H9 (cell line): ENCODE measurements around the gene DIP2A. TPM values are rescaled to one million over a fixed set of nuclear protein-coding genes. Genes with fewer than 3 reads are reported as not detected.
A peak's percentile ranks its signal among the peaks of the same experiment; 100 is the strongest.

ENCODE experiments used
- DNase-seq: peaks from one replicate; pipeline ENCODE4 v3.0.0-alpha.2; 2017
- H2AFZ ChIP-seq: one replicate; pipeline ENCODE4 v1.6.1; 2013; ENCODE audit warnings: mild to moderate bottlenecking, low read length, control low read depth, moderate library complexity
- H2AK5ac ChIP-seq: 2 replicates; pipeline ENCODE4 v1.6.1; 2013; ENCODE audit warnings: low read length, control low read depth, mixed read lengths; ENCODE audit not compliant: insufficient read length
- H2BK120ac ChIP-seq: one replicate; pipeline ENCODE4 v1.6.1; 2013; ENCODE audit warnings: low read depth, mild to moderate bottlenecking, low read length, control low read depth, inconsistent platforms; ENCODE audit not compliant: poor library complexity, severe bottlenecking
- H2BK12ac ChIP-seq: 2 replicates; pipeline ENCODE4 v1.6.1; 2013; ENCODE audit warnings: low read length, control low read depth, mixed read lengths, low read depth; ENCODE audit not compliant: insufficient read length
- H2BK15ac ChIP-seq: 2 replicates; pipeline ENCODE4 v1.6.1; 2013; ENCODE audit warnings: low read depth, low read length, control low read depth
- H2BK20ac ChIP-seq: one replicate; pipeline ENCODE4 v1.6.1; 2013; ENCODE audit warnings: low read depth, mild to moderate bottlenecking, low read length, control low read depth, inconsistent platforms; ENCODE audit not compliant: poor library complexity, severe bottlenecking
- H2BK5ac ChIP-seq: 2 replicates; pipeline ENCODE4 v1.6.1; 2013; ENCODE audit warnings: low read length, control low read depth, mixed read lengths; ENCODE audit not compliant: insufficient read length
- H3K14ac ChIP-seq: 2 replicates; pipeline ENCODE4 v1.6.1; 2013; ENCODE audit warnings: low read length, control low read depth; ENCODE audit not compliant: insufficient read depth
- H3K18ac ChIP-seq: 2 replicates; pipeline ENCODE4 v1.6.1; 2013; ENCODE audit warnings: low read depth, mild to moderate bottlenecking, mixed read lengths, low read length, control low read depth; ENCODE audit not compliant: insufficient read length
- H3K23ac ChIP-seq: 2 replicates; pipeline ENCODE4 v1.6.1; 2013; ENCODE audit warnings: low read length, control low read depth, mixed read lengths, low read depth; ENCODE audit not compliant: insufficient read length
- H3K23me2 ChIP-seq: 2 replicates; pipeline ENCODE4 v1.6.1; 2013; ENCODE audit warnings: low read depth, mild to moderate bottlenecking, mixed read lengths, low read length, control low read depth; ENCODE audit not compliant: insufficient read length, poor library complexity, severe bottlenecking
- H3K27ac ChIP-seq: 2 replicates; pipeline ENCODE4 v1.5.1; 2013; ENCODE audit warnings: low read length, control low read depth, mixed read lengths, low read depth; ENCODE audit not compliant: insufficient read length
- H3K27me3 ChIP-seq: 2 replicates; pipeline ENCODE4 v1.6.1; 2013; ENCODE audit warnings: low read length, control low read depth, inconsistent platforms; ENCODE audit not compliant: insufficient read depth
- H3K4ac ChIP-seq: 2 replicates; pipeline ENCODE4 v1.6.1; 2013; ENCODE audit warnings: low read depth, mild to moderate bottlenecking, control low read depth, inconsistent platforms, low read length, moderate library complexity
- H3K4me1 ChIP-seq: 2 replicates; pipeline ENCODE4 v1.6.1; 2013; ENCODE audit warnings: low read length, control low read depth, inconsistent platforms; ENCODE audit not compliant: insufficient read depth
- H3K4me2 ChIP-seq: 2 replicates; pipeline ENCODE4 v1.6.1; 2013; ENCODE audit warnings: low read length, control low read depth, mixed read lengths; ENCODE audit not compliant: insufficient read length, insufficient read depth
- H3K56ac ChIP-seq: 2 replicates; pipeline ENCODE4 v1.6.1; 2013; ENCODE audit warnings: low read depth, mild to moderate bottlenecking, mixed read lengths, low read length, control low read depth; ENCODE audit not compliant: insufficient read length
- H3K79me1 ChIP-seq: 2 replicates; pipeline ENCODE4 v1.6.1; 2013; ENCODE audit warnings: low read depth, mild to moderate bottlenecking, moderate library complexity, low read length, control low read depth, inconsistent platforms; ENCODE audit not compliant: insufficient read depth, poor library complexity, severe bottlenecking
- H3K79me2 ChIP-seq: 2 replicates; pipeline ENCODE4 v1.6.1; 2013; ENCODE audit warnings: low read length, control low read depth, inconsistent platforms; ENCODE audit not compliant: insufficient read depth
- H3K9ac ChIP-seq: 2 replicates; pipeline ENCODE4 v1.6.1; 2013; ENCODE audit warnings: low read length, control low read depth, mixed read lengths; ENCODE audit not compliant: insufficient read length; ENCODE audit errors: extremely low read depth
- H3K9me3 ChIP-seq: one replicate; pipeline ENCODE4 v1.6.1; 2013; ENCODE audit warnings: low read depth, low read length, inconsistent platforms; ENCODE audit not compliant: control insufficient read depth
- H3T11ph ChIP-seq: one replicate; pipeline ENCODE4 v1.6.1; 2013; ENCODE audit warnings: mild to moderate bottlenecking, low read length, control low read depth, inconsistent platforms
- H4K20me1 ChIP-seq: one replicate; pipeline ENCODE4 v1.6.1; 2013; ENCODE audit not compliant: control insufficient read depth, insufficient read length, insufficient read depth
- H4K5ac ChIP-seq: 2 replicates; pipeline ENCODE4 v1.6.1; 2013; ENCODE audit warnings: low read depth, mild to moderate bottlenecking, mixed read lengths, low read length, control low read depth; ENCODE audit not compliant: insufficient read length
- H4K8ac ChIP-seq: replicated peaks from 2 replicates; pipeline ENCODE4 v1.6.1; 2013; ENCODE audit warnings: low read length, control low read depth, mixed read lengths, low read depth; ENCODE audit not compliant: insufficient read length
- H4K91ac ChIP-seq: 2 replicates; pipeline ENCODE4 v1.6.1; 2013; ENCODE audit warnings: low read depth, mild to moderate bottlenecking, moderate library complexity, mixed read lengths, low read length, control low read depth; ENCODE audit not compliant: insufficient read length
- H3K27ac Mint-ChIP-seq, 3 experiments: 2 replicates in 2 of 3; 3 replicates in 1 of 3; pipeline ENCODE4 v1.8.0; 2020 to 2021; ENCODE audit warnings: mixed read lengths in 3 of 3, mild to moderate bottlenecking in 1 of 3, moderate library complexity in 1 of 3
- H3K27me3 Mint-ChIP-seq: 2 replicates; pipeline ENCODE4 v1.8.0; 2021; ENCODE audit warnings: low read depth, mild to moderate bottlenecking, moderate library complexity, mixed read lengths
- H3K36me3 Mint-ChIP-seq, 3 experiments: 2 replicates in 2 of 3; 3 replicates in 1 of 3; pipeline ENCODE4 v1.8.0; 2020 to 2021; ENCODE audit warnings: low read depth in 3 of 3, mixed read lengths in 3 of 3; ENCODE audit not compliant: insufficient read depth in 1 of 3
- H3K4me1 Mint-ChIP-seq, 2 experiments: 2 replicates each; pipeline ENCODE4 v1.8.0; 2020; ENCODE audit warnings: mixed read lengths in 2 of 2
- H3K4me3 Mint-ChIP-seq, 2 experiments: 2 replicates in 1 of 2; 3 replicates in 1 of 2; pipeline ENCODE4 v1.8.0; 2020 to 2021; ENCODE audit warnings: mild to moderate bottlenecking in 2 of 2, mixed read lengths in 2 of 2, moderate library complexity in 1 of 2
- H3K9me3 Mint-ChIP-seq, 2 experiments: 2 replicates in 1 of 2; 3 replicates in 1 of 2; pipeline ENCODE4 v1.8.0; 2020; ENCODE audit warnings: mild to moderate bottlenecking in 2 of 2, mixed read lengths in 2 of 2, moderate library complexity in 1 of 2
- WGBS: extraction: QIAGEN DNeasy Blood & Tissue Kit; methylation state at CpG from one replicate; pipeline ENCODE4 v1.1.7; 2013; ENCODE audit warnings: missing lambda C conversion rate, low lambda C conversion rate, mixed read lengths; ENCODE audit not compliant: insufficient read length; ENCODE audit errors: extremely low coverage; 5-methylcytosine and 5-hydroxymethylcytosine counted together
- total RNA-seq: library from RNA; stranded (reverse); gene quantifications from 2 replicates; pipeline ENCODE4 v1.2.1, GENCODE V29; 2021
- TF ChIP-seq, protein P1 (sequence below): fragments of 200-600 bp; sonication (generic); conservative IDR thresholded peaks from 3 replicates; pipeline ENCODE4 v1.8.0; 2021; ENCODE audit warnings: antibody characterized with exemption, mild to moderate bottlenecking

Gene DIP2A
- total RNA-seq, 1 experiment from 2014 or later, result 25.2 TPM

DNA sequence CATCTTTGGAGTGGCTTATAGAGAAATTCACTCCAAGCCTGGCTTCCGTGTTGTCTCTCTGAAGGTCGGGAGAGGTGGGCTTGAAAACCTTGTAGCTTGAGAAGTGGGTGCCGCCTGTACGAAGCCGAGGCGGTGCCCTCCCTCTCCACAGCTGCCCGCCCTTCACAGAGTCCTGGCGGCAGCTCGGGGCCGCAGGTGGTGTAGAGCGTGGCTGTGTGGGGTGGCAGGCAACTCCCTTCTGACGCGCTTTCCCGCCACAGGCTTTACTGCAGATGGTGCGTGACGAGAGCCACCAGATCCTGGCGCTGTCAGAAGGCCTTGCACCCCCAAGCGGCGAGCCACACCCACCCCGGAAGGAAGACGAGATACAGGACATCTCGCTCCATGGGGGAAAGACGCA lies 33.1 kb upstream of the DIP2A start:
- H3K4me1 ChIP-seq, result no peaks in the 10 kb centered on the region
- no peak overlapping the region for H3K9ac ChIP-seq
- no peak overlapping the region for H4K5ac ChIP-seq
- no peak overlapping the region for H2BK15ac ChIP-seq
- no peak overlapping the region for H2BK20ac ChIP-seq
- no peak overlapping the region for H3T11ph ChIP-seq
- no peak overlapping the region for H3K18ac ChIP-seq
- H3K4me2 ChIP-seq, result no peak overlapping the region
- H3K79me2 ChIP-seq, result no peaks in the 10 kb centered on the region
- H3K4ac ChIP-seq, result no peak overlapping the region
- no peaks in the 10 kb centered on the region for H3K27me3 ChIP-seq
- no peak overlapping the region for H3K4me3 Mint-ChIP-seq
- H3K56ac ChIP-seq, result no peak overlapping the region
- H4K8ac ChIP-seq, result no peak overlapping the region
- no peak overlapping the region for H4K91ac ChIP-seq
- H3K36me3 Mint-ChIP-seq, result peaks cover 6 to 43% (median 37%) of the 10 kb centered on the region in 3 experiments; a peak in 6 of 7 replicates
- DNase-seq, result no peak
- H2BK120ac ChIP-seq, result no peak overlapping the region
- H2AFZ ChIP-seq, result no peak overlapping the region
- no peak overlapping the region for H3K23ac ChIP-seq
- no peaks in the 10 kb centered on the region for H3K9me3 ChIP-seq
- no peak overlapping the region; the same call in 1 of the 2 replicates for H3K14ac ChIP-seq
- H4K20me1 ChIP-seq, result no peaks in the 10 kb centered on the region
- H2AK5ac ChIP-seq, result no peak overlapping the region
- H3K4me1 Mint-ChIP-seq, result peaks cover 6 to 11% of the 10 kb centered on the region in 2 experiments; a peak in 3 of 4 replicates
- WGBS, result no CpG with 5 or more reads among the region's 23 CpGs
- no peak overlapping the region for H2BK5ac ChIP-seq
- H3K9me3 Mint-ChIP-seq, result no peaks in the 10 kb centered on the region
- no peaks in the 10 kb centered on the region for H3K79me1 ChIP-seq
- H3K27ac Mint-ChIP-seq, result peak overlapping the region in 2 of 3 experiments; percentile 53 to 68; a peak in 1 of 7 replicates
- no peaks in the 10 kb centered on the region; the same call in 1 of the 2 replicates for H3K27me3 Mint-ChIP-seq
- no peaks in the 10 kb centered on the region for H3K23me2 ChIP-seq
- no peak overlapping the region for H2BK12ac ChIP-seq
- TF ChIP-seq, protein P1, sequence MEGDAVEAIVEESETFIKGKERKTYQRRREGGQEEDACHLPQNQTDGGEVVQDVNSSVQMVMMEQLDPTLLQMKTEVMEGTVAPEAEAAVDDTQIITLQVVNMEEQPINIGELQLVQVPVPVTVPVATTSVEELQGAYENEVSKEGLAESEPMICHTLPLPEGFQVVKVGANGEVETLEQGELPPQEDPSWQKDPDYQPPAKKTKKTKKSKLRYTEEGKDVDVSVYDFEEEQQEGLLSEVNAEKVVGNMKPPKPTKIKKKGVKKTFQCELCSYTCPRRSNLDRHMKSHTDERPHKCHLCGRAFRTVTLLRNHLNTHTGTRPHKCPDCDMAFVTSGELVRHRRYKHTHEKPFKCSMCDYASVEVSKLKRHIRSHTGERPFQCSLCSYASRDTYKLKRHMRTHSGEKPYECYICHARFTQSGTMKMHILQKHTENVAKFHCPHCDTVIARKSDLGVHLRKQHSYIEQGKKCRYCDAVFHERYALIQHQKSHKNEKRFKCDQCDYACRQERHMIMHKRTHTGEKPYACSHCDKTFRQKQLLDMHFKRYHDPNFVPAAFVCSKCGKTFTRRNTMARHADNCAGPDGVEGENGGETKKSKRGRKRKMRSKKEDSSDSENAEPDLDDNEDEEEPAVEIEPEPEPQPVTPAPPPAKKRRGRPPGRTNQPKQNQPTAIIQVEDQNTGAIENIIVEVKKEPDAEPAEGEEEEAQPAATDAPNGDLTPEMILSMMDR, result no peak
- no peak overlapping the region for H3K27ac ChIP-seq
